Measurements from ENCODE around the gene OLFM4.

- TF ChIP-seq CTCF (IDR thresholded peaks at IDR 0.05; ENCODE audit: borderline replicate concordance, extremely low read depth, low read length, poor library complexity, severe bottlenecking): no peak
- no peak for TF ChIP-seq EZH2 (IDR thresholded peaks at IDR 0.05; ENCODE audit: borderline replicate concordance, low read depth, low read length, severe bottlenecking)
Observed at GRCh38 chr13:53010374-53011105, 18.1 kb upstream of the OLFM4 start.
